Left lobe of liver (tissue), 2 donors: ENCODE data around the gene CUX1. TPM values are rescaled to one million over a fixed set of nuclear protein-coding genes. Genes with fewer than 3 reads are reported as not detected.
A peak's percentile ranks its signal among the peaks of the same experiment; 100 is the strongest.
"Not testable (repeated sequence)": the region's sequence is repeated elsewhere in the genome, so short reads cannot be mapped to it uniquely, and the experiment has no call there.

Source experiments
- ATAC-seq: fragments of 200-7000 bp; cut with Tn5 transposase; one replicate; pipeline ENCODE4 v1.9.1; 2020; ENCODE audit warnings: mild to moderate bottlenecking, moderate library complexity
- DNase-seq: peaks from one replicate; pipeline ENCODE4 v3.0.0-alpha.2; 2020; ENCODE audit warnings: low spot score
- total RNA-seq: library from RNA; stranded (reverse); gene quantifications from one replicate; pipeline ENCODE4 v1.2.1, GENCODE V29; 2021
- donor health status: DM: no; HTN: no; CAD: no; lungs with moderate emphysema.
- donor health status: DM: no; HTN: yes; CAD: no.

CUX1 gene
- total RNA-seq, 1 donor from 2014 or later: 42.0 TPM

DNA sequence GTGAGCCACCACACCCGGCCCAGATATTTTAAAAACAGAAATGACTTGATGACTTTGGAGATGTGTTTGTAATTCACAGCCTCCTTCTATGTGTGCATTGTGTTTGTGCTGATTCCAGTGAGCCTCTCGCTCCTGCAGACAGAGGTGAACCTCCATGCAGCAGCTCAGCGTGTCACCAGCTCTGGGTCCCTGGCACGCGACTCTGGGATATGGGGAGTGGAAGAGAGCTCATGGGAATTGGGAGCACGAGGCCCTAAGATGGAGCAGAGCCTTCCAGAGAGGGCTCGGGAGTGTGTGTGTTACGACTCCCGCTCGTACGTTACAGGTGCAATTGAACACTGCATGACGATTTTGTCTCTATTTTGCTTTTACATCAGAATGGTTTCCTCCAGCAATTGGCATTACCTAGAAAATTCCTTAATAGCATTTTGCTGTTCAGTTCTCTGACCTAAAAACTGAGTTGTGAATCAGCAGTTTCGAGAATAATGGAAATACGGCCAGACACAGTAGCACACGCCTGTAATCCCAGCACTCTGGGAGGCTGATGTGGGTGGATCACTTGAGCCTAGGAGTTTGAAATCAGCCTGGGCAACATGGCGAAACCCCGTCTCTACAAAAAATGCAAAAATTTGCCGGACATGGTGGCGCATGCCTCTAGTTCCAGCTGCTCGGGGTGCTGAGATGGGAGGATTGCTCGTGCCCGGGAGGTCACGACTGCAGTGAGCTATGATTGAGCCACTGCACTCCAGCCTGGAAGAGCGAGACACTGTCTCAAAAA, 204.6 kb downstream of the CUX1 start:
- DNase-seq (no peak), ATAC-seq (no peak)

DNA sequence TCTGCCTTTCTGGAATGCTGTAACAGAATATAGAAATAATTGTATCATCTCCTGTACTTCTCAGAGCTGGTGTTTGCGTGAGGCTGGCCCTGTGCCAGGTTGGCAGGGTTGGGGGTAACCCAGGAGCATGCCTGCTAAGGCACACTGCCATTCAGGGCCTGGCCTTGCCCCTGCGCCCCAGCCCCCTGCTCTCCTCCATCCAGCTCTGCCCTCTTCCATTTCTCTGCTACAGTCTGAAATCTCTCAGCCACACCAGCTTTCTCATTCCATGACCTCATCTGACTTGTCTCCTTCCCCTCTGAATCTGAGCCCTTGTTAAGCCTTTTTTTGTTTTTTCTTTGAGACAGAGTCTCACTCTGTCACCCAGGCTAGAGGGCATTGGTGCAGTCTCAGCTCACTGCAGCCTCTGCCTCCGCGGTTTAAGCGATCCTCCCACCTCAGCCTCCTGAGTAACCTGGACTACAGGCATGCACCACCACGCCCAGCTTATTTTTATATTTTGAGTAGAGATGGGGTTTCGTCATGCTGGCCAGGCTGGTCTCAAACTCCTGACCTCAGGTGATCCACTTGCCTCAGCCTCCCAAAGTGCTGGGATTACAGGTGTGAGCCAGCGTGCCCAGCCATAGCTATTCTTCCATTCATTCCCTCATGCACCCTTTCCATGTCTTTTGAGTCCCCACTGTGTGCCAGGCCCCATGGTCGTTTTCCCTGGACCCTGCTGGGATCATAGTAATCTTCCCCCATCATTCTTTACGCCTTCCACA, 206.8 kb downstream of the CUX1 start:
- no peak for DNase-seq

DNA sequence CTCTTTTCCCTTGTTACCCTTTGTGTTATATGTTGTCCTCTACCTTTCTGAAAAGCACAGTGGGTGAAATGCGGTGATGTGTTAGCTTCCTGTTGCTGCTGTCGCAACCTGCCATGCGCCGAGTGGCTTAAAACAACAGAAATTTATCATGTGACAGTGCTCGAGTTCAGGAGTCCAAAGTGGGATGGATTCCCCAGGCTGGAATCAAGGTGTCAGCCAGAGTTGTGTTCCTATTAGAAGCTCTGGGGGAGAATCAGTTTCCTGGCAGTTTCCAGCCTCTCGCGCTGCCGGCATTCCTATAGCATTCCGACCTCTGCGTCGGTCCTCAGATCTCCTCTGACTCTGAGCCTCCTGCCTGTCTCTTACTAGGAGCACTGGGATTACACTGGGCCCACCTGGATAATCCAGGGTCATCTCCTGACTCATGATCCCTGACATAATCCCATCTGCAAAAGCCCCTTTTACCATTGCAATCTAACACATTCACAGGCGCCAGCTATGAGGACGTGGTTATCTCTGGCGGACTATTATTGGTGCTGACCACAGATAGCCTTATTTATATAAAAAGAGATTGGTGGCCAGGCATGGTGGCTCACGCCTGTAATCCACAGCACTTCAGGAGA, 207.5 kb downstream of the CUX1 start:
- ATAC-seq (peak; percentile 92), DNase-seq (peak; percentile 87)

More for the DNA sequence above, 206.8 kb downstream of the CUX1 start:
- peak; percentile 5 for ATAC-seq

GRCh38 chr7:102025777-102026176, 208.4 kb downstream of the CUX1 start:
- not testable (repeated sequence) for DNase-seq, ATAC-seq

DNA sequence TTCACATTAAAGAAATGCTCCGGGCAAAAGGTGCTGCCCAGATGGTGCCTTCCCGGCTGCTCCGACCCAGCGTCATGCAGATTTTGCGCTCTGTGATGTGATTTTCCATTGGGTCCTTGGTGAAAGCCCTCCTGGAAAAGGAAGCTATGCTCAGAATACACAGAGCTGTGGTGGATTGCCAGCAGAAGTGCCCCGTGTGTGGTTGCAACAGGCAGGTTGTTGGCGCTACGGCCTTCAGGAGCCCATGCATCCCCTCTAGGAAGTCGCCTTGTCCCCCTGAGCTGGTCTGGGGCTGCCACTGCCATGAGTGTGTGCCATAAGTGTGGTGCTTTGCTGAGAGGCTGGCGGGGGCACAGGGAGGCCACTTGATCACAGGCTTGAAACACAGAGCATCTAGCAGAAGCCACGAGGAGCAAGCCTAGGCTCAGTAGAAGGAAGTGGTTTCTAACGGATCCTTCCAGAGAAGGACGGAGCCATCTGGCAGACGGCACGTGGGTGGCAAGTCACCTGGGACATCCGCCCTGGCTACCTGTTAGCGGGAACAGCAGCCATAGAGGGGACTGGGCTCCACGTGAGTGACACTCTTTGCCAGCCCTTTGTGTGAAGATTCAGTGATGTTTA, 210.9 kb downstream of the CUX1 start:
- DNase-seq (no peak), ATAC-seq (no peak)

DNA sequence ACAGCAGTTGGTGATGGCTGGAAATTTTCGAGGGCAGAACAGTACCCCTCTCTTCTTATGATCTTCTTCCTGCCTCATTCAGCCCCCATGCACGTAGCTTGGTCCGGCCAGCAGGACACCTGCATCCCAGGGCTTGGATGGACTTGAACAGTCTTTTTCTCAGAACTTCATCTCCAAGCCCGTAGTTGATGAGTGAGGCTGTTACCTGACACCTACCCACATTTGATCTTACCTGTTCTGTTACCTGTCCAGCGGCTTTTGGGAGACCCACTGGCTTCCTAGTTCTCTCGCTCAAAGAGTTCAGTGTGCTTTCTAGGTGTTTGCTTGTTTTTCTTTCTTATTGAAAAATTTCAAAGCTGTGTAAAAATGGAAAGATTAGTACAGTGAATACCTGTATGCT, 212.2 kb downstream of the CUX1 start:
- DNase-seq: no peak

GRCh38 chr7:102030696-102031095, 213.3 kb downstream of the CUX1 start:
- DNase-seq (no peak), ATAC-seq (no peak)

More for the DNA sequence above, 212.2 kb downstream of the CUX1 start:
- ATAC-seq: no peak

DNA sequence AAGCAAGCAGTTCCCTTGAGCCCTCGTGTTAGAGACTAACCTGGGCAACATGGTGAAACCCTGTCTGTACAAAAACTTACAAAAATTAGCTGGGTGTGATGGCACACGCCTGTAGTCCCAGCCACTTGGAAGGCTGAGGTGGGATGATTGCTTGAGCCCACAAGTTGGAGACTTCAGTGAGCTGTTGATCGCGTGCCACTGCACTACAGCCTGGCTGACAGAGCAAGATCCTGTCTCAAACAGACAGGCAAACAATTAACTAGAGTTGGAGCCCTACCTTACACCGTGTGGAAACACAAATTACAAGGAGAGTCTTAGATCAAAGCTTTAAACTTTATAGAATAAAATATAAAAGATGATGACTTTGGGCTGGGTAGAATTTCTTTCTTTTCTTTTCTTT, 219.5 kb downstream of the CUX1 start:
- no peak for DNase-seq
- ATAC-seq: no peak

DNA sequence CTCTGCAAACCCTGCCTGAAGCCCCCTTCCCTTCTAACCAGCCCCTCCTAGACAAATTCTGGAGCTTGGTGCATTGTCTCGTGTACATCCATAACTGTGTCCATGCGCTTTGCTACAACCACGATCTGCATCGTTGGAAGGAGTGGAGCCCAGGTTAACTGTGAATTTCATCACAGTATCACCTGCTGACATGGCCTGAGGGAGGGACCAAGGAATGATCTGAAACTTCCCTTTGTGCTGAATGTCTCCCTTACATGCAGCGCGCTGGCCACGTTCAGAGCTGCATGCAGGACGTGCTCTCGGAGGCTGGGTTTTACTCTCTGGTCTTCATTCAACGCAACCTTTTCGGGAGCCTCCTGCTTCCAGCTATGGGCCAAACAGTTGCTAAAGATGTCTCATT, 222.3 kb downstream of the CUX1 start:
- DNase-seq (no peak), ATAC-seq (no peak)

DNA sequence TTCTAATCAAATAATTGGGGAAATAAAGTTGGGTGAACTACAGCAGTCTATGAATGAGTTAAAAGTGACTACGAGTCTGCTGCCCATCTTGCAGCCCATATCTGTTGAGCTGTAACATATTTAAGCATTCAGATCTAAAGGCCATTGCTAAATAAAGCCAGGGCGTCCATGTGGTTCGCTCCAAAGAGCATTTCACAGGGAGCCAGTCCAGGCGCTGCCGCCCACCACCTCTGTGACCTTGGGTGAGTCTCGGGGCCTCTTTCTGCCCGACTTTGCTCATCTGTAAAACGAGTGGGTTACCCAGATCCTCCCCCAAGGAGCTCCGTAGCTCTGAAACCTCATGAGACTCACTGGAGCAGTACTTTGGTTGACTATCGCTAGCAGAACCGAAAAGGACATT, 223.1 kb downstream of the CUX1 start:
- no peak for DNase-seq
- ATAC-seq: no peak

DNA sequence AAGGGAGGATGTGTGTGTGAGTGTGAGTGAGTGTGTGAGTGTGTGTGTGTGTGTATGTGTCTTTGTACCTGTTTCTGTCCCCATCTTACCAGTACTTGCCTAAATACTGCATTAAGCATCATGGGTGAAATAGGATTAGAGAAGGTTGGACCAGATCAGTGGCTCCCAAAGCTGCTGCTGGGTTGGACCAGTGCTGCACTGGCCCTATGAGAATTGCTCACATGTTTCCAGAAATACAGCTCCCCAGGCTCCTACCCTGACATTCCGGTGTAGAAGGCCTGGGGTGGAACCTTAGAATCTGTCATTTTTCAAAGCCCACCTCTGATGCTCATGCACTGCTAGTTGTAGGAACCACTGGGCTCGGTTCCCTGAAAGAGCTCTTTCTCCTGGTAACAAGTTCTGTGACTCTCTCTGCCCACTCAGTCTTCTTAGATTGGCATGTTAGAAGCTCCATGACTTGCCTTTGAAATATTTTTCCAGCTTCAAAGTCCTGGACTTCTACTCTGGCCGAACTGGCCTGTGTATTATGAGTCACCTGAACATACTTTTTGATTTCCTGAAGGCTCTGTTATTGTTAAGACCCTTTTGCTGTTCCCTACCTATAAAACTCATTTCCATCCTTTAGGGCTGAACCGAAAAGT, 224.7 kb downstream of the CUX1 start:
- DNase-seq (no peak), ATAC-seq (no peak)

- not testable (repeated sequence) for ATAC-seq, DNase-seq
These were observed 225.4 kb downstream of the CUX1 start for GRCh38 chr7:102042796-102043195.

DNA sequence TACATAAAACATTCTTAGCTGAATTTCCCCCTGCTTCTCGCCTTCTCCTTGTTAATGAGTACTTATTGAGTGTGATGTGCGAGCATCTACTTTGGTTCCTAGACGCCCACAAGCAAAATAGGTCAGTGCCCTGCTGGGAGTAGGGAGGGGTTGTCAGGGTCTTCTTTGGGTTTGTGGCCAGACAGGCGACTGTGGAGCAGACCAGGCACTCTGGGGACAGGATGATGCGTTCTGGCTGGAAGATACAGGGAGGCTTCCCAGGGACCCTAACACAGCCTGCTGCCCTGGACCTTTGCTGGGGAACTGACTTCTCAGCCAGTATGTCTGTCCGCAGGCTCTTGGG, 227.2 kb downstream of the CUX1 start:
- peak; percentile 22 for ATAC-seq
- no peak for DNase-seq

DNA sequence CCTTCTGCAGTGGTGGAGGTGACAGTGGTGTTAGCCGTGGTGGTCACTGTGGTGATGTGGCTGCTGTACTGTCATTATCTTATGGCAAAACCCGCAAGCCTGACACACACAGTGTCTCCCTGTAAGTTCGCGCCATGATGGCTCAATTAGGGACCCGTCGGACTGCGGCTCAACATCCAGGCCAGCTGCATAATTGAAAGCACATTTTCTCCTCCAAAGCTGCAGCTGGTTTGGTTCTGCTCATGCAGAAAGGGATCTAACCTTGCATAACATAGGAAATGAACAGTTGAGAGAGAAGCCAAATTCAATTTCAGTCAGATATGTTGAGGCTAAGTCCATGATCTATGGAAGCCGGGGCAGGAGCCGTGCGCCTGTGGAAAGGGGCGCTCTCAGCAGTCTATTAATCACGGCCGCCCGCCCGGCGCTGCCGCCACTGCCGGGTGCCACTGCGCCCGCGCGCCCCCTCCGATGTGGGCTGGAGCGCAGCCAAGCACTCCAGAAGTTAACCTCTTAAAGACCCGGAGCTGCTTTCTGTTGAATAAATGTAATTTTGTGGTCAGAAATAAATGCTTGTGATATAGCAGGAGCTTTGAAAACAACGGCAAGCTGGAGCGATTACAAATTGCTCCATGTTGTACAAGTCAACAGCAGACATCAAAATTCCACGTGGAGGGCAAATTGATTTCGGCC, 227.7 kb downstream of the CUX1 start:
- peak; percentile 50 for ATAC-seq
- no peak for DNase-seq

- DNase-seq: no peak
- no peak for ATAC-seq
These were observed 228.4 kb downstream of the CUX1 start for GRCh38 chr7:102045681-102046372.

GRCh38 chr7:102046373-102047117, 229.1 kb downstream of the CUX1 start:
- DNase-seq (no peak), ATAC-seq (no peak)

- ATAC-seq (no peak), DNase-seq (no peak)
These were observed 229.7 kb downstream of the CUX1 start for GRCh38 chr7:102047167-102047566.

GRCh38 chr7:102049765-102050164, 232.3 kb downstream of the CUX1 start:
- ATAC-seq (no peak), DNase-seq (no peak)

DNA sequence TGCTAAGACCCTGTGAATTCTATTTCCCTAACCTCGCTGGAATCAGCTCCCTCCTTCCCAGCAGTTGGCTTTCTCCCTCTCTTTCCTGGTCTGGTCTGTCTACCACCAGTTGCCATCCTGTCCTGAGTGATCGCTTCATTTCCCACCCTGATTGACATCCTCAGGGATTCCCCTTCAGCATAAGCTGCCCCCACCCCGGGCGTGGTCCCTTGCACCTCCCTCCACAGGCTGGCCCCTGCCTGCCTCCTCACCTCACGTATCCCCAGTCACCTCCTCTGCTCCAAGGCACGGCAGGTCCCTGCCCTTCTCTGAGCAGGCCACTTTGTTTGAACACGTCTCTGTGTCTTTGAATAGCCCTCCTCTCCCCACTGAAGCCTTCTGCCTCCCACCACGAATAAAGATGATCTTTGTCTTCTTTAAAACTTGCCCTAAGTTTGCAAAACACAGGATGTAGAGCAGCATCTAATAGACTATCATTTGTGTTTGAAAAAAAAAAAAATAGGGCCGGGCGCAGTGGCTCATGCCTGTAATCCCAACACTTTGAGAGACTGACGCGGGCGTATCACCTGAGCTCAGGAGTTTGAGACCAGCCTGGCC, 233.5 kb downstream of the CUX1 start:
- ATAC-seq (no peak), DNase-seq (no peak)
